ENCODE results near the gene UQCRC2.

GRCh38 chr16:22014271-22014873 is 61.2 kb downstream of the UQCRC2 start:
- TF ChIP-seq EZH2 (IDR thresholded peaks at IDR 0.05; ENCODE audit: insufficient read depth, poor library complexity, severe bottlenecking), result no peak
- no peak for TF ChIP-seq EZH2phosphoT487 (IDR thresholded peaks at IDR 0.05; ENCODE audit: insufficient read depth, low read depth)
